ENCODE measurements around the gene LAMC3.
"Not testable (repeated sequence)": the region's sequence is repeated elsewhere in the genome, so short reads cannot be mapped to it uniquely, and the experiment has no call there.

LAMC3 gene

DNA sequence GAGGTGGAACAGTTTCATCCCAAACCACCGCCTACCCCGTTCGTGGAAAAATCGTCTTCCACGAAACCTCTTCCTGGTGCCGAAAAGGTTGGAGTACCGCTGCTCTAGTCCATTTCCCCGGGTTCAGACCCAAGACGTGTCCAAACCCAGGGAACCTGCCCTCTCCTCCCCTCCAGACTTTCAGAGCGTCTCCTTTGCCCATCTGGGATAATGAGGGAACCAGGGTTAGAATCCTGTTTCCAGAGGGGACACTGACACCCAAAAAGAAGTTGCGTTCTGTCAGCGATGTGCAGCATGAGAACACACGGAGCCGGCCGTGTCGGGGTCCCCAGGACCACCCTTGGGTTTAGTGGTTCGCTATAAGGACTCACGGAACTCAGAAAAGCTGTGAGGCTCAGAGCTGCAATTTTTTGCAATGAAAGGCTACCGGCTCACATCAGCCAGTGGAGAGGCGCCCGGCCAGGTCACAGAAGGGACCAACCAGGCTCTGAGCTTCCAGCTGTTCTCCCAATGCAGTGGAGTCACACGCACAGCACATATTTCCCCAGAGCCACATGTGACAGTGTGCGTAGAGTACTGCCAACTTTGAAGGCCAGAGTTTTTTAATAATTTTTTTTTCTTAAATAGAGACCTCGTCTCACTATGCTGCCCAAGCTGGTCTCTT is 19.4 kb downstream of the LAMC3 start:
- DNase-seq, result no peak

DNA sequence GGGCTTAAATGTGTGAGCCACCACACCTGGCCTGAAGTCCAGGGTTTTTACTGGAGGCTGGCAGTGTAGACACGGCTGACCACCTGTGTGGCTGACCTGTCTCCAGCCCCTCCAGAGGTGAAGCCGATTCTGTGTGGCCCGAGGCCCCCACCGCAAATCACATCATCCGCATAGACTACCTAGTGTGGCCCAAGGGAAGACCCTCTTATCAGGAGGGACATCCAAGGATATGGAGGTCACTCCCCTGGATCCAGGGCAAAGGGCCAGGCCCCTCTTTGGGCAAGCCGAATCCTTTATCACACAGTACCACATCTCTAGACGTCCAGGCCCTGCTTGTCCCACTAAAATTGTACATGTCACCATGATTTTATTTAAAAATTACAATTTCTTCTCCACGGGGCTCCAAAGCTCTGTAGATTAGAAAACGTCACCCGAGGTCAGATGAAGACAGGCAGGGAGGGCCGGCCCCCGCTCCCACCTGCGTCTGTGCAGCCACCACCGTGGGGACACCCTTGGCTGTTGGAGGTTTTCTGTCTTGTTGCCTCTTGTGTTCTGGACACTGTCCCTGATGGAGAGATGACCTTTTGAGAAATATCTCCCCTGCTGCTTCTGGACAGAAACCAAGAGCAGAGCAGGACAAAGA is 20.1 kb downstream of the LAMC3 start:
- DNase-seq, result no peak

DNA sequence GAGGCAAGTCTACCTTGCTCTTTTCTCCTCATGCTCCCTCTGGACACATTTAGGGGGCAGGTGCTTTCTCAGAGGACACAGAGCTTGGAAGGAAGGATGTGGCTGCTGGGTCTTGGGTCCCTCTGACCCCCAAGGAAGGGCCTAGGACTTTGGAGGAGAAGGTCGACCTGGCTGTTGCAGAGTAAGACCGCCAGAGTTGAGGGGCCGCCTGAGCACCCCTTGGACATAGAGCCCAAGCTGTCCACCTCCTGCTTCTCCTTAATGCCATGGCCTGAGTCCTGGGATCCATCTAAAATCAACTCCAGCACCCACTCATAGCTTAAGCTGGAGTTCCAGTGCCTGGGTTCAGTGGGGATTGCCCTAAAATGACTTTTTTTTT is 20.6 kb downstream of the LAMC3 start:
- DNase-seq, result no peak

DNA sequence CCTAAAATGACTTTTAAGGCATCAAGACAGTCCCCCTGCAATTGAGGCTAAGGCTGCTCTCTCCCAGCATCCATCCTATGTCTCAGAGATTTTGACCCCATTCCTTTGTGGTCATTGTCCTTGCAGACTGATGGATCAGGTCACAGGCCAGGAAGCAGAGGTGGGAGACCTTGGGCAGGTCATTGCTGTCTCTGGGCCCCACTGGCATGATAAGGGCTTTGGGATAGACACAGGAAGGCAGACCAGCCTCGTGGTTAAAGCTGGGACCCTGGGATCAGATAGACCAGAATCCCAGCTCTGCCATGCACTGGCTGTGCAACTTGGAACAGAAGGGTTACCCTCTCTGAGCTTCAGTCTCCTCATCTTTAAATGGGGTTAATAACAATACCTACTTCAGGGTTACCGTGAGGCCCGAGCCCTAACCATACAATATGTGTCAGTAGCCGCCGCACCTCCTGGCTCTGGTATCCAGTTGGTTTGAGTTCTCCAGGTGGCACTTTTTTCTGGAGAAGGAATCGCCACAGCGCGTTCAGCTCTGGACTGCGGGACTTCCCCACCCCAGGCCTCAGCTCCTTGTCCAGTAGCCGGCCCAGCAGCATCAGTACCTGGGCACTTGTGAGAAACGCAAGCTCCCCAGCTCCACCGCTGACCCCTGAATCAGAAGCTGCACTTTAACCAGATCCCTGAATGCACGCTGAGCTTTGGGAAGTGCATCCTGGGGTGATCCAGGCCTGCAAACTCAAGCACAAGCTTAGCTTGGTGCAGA is 21.4 kb downstream of the LAMC3 start:
- no peak for DNase-seq

DNA sequence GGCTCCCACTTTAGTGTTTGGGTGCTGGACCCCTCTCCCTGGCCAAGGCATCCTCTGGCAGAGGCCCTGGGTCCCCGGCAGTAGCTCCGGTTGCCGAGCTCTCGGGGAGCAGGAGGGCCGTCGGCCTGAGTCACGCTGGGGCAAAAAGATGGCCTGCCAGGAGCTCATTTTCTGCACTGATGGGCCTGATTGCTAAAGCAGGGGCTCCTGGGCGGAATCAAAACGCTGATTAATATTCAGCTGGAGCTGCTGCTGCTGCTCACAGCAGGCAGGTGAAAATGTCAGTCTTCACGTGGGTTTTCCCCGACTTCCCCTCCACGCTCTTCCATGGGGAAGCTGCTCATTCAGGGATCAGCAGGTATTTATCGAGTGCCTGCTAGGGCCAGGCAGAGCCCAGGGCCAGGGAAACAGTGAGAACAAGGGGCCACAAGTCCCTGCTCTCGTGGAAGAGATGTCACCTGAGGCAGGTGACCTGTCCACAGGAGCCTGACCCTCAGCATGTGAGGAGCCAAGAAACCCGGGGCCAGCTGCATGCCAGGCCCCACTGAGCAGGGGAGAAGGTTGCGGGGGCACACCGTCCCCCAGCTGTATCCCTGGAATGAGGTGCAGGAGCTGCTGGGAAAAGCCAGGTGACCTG is 22.1 kb downstream of the LAMC3 start:
- no peak for DNase-seq

DNA sequence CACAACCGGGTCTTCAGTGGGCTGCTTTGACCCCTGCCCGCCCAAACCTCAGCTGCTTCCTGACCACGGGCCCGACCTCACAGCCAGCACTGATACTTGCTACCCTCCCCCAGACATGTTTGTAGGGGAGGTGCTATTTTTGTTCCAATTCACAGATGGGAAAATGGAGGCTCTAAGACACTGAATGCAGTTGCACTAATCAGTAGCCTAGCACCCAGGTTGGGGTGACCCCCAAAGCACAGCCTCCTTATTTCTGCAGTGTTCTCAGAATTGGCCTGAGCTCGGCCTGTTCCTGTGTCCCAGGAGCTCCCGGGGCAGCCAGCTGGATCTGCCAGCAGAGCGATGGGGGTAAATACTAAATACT is 22.6 kb downstream of the LAMC3 start:
- no peak for DNase-seq

DNA sequence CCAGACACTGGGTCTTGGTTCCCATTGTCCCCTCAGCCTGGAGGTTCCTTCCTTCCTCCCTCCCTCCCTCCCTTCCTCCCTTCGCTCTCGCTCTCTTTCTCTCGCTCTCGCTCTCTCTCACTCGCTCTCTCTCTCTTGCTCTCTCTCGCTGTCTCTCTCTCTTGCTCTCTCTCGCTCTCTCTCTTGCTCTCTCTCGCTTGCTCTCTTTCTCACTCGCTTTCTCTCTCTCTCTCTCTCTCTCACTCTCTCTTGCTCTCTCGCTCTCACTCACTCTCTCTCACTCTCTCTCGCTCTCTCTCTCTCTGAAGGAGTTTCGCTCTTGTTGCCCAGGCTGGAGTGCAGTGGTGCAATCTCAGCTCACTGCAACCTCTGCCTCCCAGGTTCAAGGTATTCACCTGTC is 23.4 kb downstream of the LAMC3 start:
- no peak for DNase-seq

DNA sequence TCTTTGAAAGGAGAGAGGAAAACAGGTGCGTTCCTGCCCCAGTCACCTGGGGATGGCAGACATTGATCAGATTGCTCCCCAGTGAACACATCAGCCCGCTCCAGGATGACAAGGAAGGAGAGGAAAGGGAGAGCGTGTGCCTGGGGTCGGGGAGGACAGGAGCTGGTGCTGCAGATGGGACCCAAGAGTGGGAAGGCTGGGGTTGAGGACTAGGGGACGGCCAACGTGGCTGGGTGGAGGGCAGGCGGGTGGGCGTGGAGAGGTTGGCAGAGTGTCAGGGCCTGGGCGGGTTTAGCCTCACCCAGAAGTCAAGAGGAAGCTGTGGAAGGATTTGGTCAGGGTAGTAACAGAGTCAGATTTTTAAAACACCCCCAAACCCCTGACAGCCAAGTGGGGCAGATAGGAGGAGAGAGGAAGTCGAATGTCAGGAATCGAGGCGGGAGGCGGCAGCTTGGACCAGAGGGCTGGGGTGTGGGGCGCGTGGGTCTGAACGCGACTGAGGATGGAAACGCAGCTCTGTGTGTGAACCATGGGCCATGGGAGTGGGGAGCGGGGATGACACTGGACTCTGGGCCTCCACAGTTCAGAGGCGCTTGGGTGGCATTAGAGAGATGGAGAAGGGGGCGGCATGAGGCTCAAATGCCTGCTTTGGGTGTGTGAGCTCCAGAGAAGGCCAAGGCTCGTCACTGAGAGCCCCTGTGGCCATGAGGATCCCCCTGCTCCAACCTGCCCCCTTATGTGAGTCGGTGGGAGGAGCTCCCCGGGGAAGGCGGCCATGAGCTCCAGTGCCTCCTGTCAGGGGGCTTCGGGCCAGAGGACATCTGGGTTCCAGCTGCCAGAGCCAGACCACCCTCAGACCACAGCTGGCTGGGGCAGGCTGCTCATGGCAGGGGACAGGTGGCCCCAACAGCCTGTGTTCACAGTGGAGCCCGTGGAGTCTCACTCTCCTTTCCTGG is 24.6 kb downstream of the LAMC3 start:
- DNase-seq, result no peak

DNA sequence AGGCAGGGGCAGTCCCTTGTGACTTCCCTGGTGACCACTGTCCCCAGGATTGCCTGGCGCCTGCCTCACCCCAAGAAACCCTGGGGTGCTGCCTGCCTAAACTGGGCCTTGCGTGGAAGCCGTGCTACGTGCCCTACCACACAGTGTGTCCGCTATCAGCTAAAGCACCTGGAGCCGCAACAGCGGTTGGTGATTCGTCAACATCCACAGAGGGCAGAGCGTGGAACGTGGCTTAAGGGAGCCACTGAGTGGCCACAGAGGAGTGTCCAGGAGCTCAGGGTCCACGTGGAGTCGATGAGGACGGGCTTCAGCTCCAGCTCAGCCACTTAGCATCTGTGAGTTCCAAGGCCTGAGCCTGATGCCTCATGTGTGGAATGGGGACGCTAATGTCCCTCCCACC is 25.3 kb downstream of the LAMC3 start:
- no peak for DNase-seq

DNA sequence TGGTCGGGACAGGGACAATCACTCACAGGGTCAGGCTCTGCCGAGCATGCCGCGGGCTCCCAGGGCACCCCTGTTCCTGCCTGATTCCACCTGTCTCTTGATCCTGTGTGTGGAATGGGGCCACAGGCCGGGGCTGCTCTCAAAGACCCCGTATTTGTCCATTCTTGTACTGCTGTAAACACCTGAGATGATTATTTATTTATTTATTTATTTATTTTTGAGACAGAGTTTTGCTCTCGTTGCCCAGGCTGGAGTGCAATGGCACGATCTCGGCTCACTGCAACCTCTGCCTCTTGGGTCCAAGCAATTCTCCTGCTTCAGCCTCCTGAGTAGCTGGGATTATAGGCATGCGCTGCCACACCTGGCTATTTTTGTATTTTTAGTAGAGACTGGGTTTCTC is 25.8 kb downstream of the LAMC3 start:
- DNase-seq, result not testable (repeated sequence)

DNA sequence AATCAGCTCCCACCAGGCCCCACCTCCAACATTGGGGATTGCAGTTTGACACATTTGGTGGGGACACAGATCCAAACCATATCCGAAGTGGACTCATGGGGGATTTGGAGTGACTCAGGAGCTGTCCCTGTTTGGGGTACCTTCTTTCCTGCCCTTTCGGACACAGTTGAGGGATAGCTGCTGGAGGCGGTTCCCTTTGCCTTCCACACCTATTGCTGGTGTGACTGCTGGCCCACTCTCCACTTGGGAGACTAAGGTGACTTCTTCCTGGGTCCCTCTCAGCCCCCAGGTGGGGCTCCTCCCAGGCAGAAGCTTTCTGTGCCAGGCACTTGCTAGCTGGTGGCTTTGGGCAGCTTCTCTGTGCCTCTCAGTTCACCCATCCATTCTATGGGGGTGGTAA is 26.6 kb downstream of the LAMC3 start:
- DNase-seq, result no peak

DNA sequence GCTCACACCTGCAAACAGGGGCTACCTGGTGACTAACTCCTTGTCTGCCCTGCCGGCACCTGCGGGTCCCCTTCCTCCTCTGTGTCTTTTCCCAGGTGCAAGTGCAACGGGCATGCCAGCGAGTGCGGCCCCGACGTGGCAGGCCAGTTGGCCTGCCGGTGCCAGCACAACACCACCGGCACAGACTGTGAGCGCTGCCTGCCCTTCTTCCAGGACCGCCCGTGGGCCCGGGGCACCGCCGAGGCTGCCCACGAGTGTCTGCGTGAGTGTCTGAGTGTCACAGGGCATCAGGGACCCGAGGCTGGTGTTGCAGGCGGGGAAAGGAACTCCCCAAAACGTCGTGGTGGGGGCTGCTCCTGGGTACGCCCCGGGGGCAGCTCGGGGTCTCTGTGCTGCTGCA is 27.1 kb downstream of the LAMC3 start:
- no peak for DNase-seq

DNA sequence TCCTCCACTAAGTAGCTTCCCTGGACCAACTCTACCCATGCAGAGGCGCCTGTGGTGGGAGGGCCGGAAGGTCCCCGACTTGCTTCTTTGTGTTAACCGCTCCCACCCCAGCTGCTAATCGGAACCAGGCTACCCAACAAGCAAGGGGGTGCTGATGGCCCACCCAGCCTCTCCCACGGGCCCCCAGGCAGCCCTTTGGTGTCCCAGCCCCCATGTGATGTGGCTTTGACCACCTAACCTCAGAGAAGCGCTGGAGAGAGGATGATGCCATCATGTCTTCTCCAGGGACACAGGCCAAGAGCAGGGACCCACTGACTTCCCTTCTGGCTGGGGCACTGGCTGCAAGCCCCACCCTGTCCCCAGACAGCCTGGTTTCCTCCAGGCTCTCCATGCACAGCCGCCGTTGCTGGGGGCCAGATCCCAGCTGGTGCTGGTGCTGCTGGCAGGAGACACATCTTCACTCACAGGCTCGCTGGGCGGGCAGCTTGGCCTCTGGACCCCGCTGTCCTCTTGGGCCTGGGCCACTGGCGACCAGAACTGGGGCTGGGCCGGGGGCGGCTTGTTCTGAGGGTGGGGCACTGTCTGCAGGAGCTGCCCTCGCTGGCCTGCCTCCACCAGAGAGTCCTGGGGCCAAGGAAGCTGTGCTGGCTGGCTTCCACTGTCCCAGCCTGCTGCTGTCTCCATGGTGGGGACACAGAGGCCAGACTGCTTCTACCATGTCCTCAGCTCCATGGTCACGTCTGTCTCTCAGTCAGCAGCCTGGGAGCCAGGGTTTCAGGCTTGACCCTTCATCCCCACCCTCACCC is 27.8 kb downstream of the LAMC3 start:
- peak in 1 of 56 donors; percentile 20 for DNase-seq

DNA sequence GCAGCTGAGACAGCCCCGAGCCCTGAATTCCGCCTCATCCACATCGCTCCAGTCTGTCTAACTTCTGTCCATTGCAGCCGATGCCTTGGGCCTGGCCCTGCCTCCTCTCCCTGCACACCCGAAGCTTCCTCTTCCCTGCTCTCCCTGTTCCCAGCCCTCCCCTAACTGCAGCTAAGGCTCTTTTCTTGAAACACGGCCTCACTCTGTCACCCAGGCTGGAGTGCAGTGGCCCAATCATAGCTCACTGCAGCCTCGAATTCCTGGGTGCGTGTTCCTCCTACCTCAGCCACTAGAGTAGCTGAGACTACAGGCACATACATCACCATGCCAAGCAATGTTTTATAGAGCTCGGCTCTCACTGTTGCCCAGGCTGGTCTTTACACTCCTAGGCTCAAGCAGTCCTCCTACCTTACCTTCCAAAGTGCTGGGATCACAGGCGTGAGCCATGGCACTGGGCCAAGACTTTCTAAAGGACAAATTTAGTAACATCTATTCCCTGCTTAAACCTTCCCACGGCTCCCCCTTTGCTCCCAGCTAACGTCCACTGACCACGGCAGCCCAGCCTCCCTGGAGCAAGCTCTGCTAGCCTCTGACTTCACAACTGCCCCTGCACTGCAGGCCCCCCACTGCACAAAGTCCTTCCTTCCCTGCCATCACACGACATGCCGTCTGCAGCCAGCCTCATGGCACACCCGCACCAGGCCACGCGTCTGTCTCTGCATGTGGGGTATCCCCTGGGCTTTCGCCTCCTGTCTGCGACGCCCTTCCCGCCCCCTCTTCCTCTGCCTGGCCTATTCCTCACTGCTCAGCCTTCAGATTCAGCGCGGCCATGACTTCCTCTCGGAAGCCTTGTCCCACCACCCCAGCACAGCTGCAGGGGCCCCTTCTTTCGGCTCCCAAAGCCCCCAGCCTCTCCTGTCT is 28.6 kb downstream of the LAMC3 start:
- DNase-seq, result no peak

DNA sequence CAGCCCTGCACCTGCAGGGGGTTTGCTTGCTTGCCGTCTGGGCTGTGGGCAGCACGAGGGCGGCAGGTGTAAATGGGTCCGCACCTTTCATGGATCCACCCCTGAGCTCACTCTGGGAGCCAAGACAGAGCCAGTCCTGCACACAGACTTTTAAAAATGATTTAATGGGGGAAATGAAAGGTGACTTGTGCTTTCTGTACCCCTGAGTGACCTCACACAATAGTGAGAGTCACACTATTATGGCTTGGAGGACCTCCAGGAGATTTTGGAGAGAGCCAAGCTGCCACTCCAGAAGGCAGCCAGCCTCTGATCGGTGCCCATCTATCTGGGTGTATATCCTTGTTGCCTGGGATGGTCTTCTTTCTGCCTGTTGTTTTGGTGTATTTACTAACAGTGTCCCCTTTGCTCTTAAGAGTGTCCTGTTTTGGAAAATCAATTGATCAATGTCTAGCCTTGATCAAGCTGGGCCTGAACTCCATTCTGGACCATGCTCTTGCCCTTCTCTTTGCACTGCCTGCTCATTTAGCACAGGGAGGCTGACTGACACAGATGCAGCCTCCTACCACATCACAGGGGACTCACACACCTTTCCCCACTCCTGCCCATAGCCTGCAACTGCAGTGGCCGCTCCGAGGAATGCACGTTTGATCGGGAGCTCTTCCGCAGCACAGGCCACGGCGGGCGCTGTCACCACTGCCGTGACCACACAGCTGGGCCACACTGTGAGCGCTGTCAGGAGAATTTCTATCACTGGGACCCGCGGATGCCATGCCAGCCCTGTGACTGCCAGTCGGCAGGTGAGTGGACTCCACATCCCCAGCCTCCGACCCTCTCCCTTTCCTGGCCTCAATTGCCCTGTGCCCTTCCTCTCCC is 29.5 kb downstream of the LAMC3 start:
- no peak for DNase-seq

DNA sequence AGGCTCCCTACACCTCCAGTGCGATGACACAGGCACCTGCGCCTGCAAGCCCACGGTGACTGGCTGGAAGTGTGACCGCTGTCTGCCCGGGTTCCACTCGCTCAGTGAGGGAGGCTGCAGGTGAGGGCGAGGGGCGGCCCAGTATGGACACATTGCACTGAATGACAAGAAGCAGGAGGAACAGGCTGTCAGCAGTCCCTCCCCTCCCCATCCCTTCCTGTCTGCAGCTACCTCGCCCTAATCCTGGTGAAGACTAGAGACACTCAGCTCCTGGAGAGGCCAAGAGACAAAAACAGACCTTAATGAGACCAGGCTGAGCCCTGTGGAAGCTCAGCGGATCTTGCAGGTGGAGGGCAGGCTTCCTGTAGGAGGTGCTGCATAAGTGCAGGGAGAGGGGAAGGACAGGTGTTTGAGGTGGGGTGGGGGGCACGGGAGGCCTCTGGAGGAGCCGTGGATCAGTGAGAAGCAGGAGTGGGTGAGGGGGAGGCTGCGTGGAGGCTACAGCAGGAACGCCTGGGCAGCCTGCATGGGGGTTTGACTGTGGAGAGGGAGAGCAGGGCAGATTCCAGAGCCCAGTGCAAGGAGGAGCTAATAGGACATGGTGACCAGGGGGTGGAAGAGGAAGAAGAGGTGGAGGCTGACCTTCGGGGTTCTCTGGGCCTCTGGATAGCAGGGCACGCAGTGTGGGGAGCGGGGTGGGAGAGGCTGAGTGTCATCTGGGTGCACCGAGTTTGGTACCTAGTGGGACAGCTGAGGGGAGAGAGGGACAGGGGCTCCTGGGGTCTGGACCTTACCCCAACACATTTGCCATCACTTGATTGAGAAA is 30.4 kb downstream of the LAMC3 start:
- DNase-seq, result no peak

DNA sequence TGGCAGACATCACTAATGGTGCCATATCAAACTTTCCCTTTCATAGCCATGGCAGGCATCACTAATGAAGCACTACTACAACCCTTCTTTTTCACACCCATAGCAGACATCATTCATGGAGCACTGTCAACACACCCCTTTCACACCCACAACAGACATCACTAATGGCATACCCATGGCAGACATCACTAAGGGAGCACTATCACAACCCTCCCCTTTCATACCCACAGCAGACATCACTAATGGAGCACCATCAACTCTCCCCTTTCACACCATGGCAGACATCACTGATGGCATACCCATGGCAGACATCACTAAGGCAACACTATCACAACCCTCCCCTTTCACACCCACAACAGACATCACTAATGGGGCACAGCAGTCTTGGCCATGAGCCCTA is 33.7 kb downstream of the LAMC3 start:
- no peak for DNase-seq

Data from amygdala (tissue), 56 donors.